SK-N-SH (cell line): ENCODE results near the gene CD36. TPM values are rescaled to one million over a fixed set of nuclear protein-coding genes. Genes with fewer than 3 reads are reported as not detected.

Experiments
- CTCF ChIA-PET: fragments of 300-600, 350-600 bp; formaldehyde crosslinking; extraction: SDS; loops from one replicate; lab custom pipeline; 2021; lab: Yijun Ruan, JAX
- POLR2A ChIA-PET: fragments of 350-600 bp; sonication (Branson Sonifier 250); formaldehyde crosslinking; extraction: SDS; loops from one replicate; lab custom pipeline; 2020; ENCODE audit warnings: antibody characterized with exemption, inconsistent platforms; lab: Yijun Ruan, JAX
- DNase-seq: peaks from one replicate; pipeline ENCODE4 v3.0.0; 2012
- H2AFZ ChIP-seq: fragments of 200-600 bp; sonication (generic); 2 replicates; pipeline ENCODE4 v1.8.1; 2016; ENCODE audit warnings: antibody characterized with exemption, mild to moderate bottlenecking, low read depth
- H3F3A ChIP-seq: fragments of 200-600 bp; sonication (generic); replicated peaks from 2 replicates; pipeline ENCODE3; 2016; ENCODE audit warnings: antibody characterized with exemption, mild to moderate bottlenecking; ENCODE audit not compliant: insufficient read depth
- H3K27ac ChIP-seq, 2 experiments: fragments of 200-500 bp in 1 of 2; fragments of 200-600 bp in 1 of 2; sonication (Bioruptor generic) in 1 of 2; sonication (generic), shearing (Covaris generic) in 1 of 2; 2 replicates each; pipeline versions ENCODE4 v1.5.1 to v1.6.1; 2014 to 2016; ENCODE audit warnings: low read depth in 2 of 2, inconsistent platforms in 1 of 2, low read length in 1 of 2, mild to moderate bottlenecking in 1 of 2, mixed read lengths in 1 of 2
- H3K27me3 ChIP-seq: fragments of 200-600 bp; sonication (generic), shearing (Covaris generic); 2 replicates; pipeline ENCODE4 v1.6.1; 2016; ENCODE audit warnings: mixed run types; ENCODE audit not compliant: insufficient read depth
- H3K36me3 ChIP-seq, 2 experiments: fragments of 200-500 bp in 1 of 2; fragments of 200-600 bp in 1 of 2; sonication (Bioruptor generic) in 1 of 2; sonication (generic) in 1 of 2; replicated peaks in 1 of 2; 2 replicates each; pipeline versions ENCODE3 to v1.5.1; 2014 to 2016; ENCODE audit warnings: low read length in 1 of 2, mild to moderate bottlenecking in 1 of 2; ENCODE audit not compliant: insufficient read depth in 2 of 2, control insufficient read depth in 1 of 2
- H3K4me1 ChIP-seq, 2 experiments: fragments of 200-500 bp in 1 of 2; fragments of 200-600 bp in 1 of 2; sonication (Bioruptor generic) in 1 of 2; sonication (generic), shearing (Covaris generic) in 1 of 2; 2 replicates each; pipeline versions ENCODE4 v1.5.1 to v1.6.1; 2014 to 2016; ENCODE audit warnings: low read depth in 1 of 2, low read length in 1 of 2, mixed run types in 1 of 2; ENCODE audit not compliant: insufficient read depth in 2 of 2, control insufficient read depth in 1 of 2
- H3K4me2 ChIP-seq: fragments of 200-600 bp; sonication (generic), shearing (Covaris generic); 2 replicates; pipeline ENCODE4 v1.6.1; 2017; ENCODE audit warnings: mixed run types
- H3K4me3 ChIP-seq, 2 experiments: fragments of 200-500 bp in 1 of 2; fragments of 200-600 bp in 1 of 2; sonication (Bioruptor generic) in 1 of 2; sonication (generic), shearing (Covaris generic) in 1 of 2; 2 replicates each; pipeline versions ENCODE4 v1.5.1 to v1.8.1; 2014 to 2016; ENCODE audit warnings: low read depth in 2 of 2, inconsistent platforms in 1 of 2, low read length in 1 of 2, mild to moderate bottlenecking in 1 of 2, mixed read lengths in 1 of 2, moderate library complexity in 1 of 2
- H3K79me2 ChIP-seq: fragments of 200-600 bp; sonication (generic); 2 replicates; pipeline ENCODE4 v1.8.1; 2017; ENCODE audit warnings: mild to moderate bottlenecking; ENCODE audit not compliant: insufficient read depth
- H3K9ac ChIP-seq: fragments of 200-600 bp; sonication (generic); 2 replicates; pipeline ENCODE4 v1.6.1; 2017; ENCODE audit warnings: mixed run types
- H3K9me2 ChIP-seq: fragments of 200-600 bp; sonication (generic); 2 replicates; pipeline ENCODE4 v1.6.1; 2017; ENCODE audit warnings: mixed run types
- H3K9me3 ChIP-seq: fragments of 200-600 bp; sonication (generic); 2 replicates; pipeline ENCODE4 v1.6.1; 2017; ENCODE audit warnings: mixed run types, mild to moderate bottlenecking, moderate library complexity
- H4K20me1 ChIP-seq: fragments of 200-600 bp; sonication (generic); 2 replicates; pipeline ENCODE4 v1.6.1; 2017; ENCODE audit warnings: mild to moderate bottlenecking, mixed run types; ENCODE audit not compliant: insufficient read depth
- EZH2phosphoT487 ChIP-seq: fragments of 200-600 bp; sonication (generic); IDR thresholded peaks from 2 replicates; pipeline ENCODE4 v1.6.1; 2017; ENCODE audit warnings: low read depth, mixed run types, mild to moderate bottlenecking, antibody characterized with exemption, moderate library complexity, borderline replicate concordance
- FOSL2 ChIP-seq: IDR thresholded peaks from 2 replicates; pipeline ENCODE4 v1.4.0; 2012; ENCODE audit warnings: low read depth, mild to moderate bottlenecking, moderate library complexity, borderline replicate concordance
- FOXM1 ChIP-seq: IDR thresholded peaks from 2 replicates; pipeline ENCODE4 v1.4.0; 2012; ENCODE audit warnings: low read depth, mild to moderate bottlenecking
- GATA2 ChIP-seq: sonication (generic); formaldehyde crosslinking; IDR thresholded peaks from 2 replicates; pipeline ENCODE4 v1.5.0; 2020; ENCODE audit warnings: mild to moderate bottlenecking, missing genetic modification reagents
- JUND ChIP-seq: IDR thresholded peaks from 2 replicates; pipeline ENCODE4 v1.4.0; 2012
- MEF2A ChIP-seq: IDR thresholded peaks from 2 replicates; pipeline ENCODE4 v1.4.0; 2012; ENCODE audit warnings: low read depth, borderline replicate concordance
- RFX5 ChIP-seq: IDR thresholded peaks from 2 replicates; pipeline ENCODE4 v1.6.1; 2012; ENCODE audit warnings: mild to moderate bottlenecking, improper control_type of control experiment, low read length
- SMC3 ChIP-seq: IDR thresholded peaks from 2 replicates; pipeline ENCODE4 v1.6.1; 2012; ENCODE audit warnings: low read depth, low read length, improper control_type of control experiment
- TAF1 ChIP-seq: IDR thresholded peaks from 2 replicates; pipeline ENCODE4 v1.6.1; 2012; ENCODE audit warnings: low read depth, mild to moderate bottlenecking, low read length, moderate library complexity, borderline replicate concordance
- TCF12 ChIP-seq: IDR thresholded peaks from 2 replicates; pipeline ENCODE4 v1.4.0; 2012
- TEAD4 ChIP-seq: IDR thresholded peaks from 2 replicates; pipeline ENCODE4 v1.4.0; 2012; ENCODE audit warnings: mild to moderate bottlenecking, borderline replicate concordance; ENCODE audit not compliant: insufficient read depth
- YY1 ChIP-seq: IDR thresholded peaks from 2 replicates; pipeline ENCODE4 v1.4.0; 2012; ENCODE audit warnings: low read depth, mild to moderate bottlenecking
- WGBS: methylation state at CpG from one replicate; pipeline ENCODE4 v1.1.6; 2017; ENCODE audit warnings: low lambda C conversion rate; 5-methylcytosine and 5-hydroxymethylcytosine counted together
- polyA plus RNA-seq, 3 experiments: library from polyadenylated mRNA; depleted of rRNA; stranded (reverse); fragments of >200 nt; gene quantifications; 2 replicates each; pipeline ENCODE4 v1.2.3, GENCODE V29; 2012
- TF ChIP-seq, protein P1 (sequence below): IDR thresholded peaks from 2 replicates; pipeline ENCODE4 v1.4.0; 2012; ENCODE audit warnings: low read depth
- TF ChIP-seq, protein P2 (sequence below): IDR thresholded peaks from 2 replicates; pipeline ENCODE4; 2012
- TF ChIP-seq, protein P3 (sequence below): IDR thresholded peaks from 2 replicates; pipeline ENCODE4 v1.6.1; 2012; ENCODE audit warnings: mild to moderate bottlenecking, low read depth, low read length, moderate library complexity
- TF ChIP-seq, protein P4 (sequence below): fragments of 150-350 bp; IDR thresholded peaks from 2 replicates; pipeline ENCODE4 v1.6.1; 2017; ENCODE audit warnings: antibody characterized with exemption, low read length, low read depth, borderline replicate concordance

CD36 gene
- polyA plus RNA-seq, 1 of the 3 experiments (the other 2 are of a cell fraction), result 0.10 TPM

DNA sequence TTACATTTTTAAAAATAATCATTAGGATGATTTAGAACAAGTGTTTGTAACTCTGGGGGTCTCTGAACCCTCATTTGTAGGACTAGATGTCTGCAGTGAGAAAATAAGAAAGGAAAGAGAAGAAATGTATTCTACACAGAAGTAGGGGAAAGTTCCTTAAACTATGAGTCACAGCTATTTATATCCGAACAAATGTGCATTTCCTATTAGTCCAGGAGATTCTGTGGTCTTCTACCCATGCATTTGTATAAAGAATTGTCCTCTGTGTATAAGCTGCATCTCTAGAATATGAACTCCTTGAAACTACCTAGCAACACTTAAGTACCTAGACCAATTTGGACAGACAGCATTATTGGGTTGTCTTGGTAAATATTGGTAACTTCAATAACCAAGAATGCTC, 15.9 kb upstream of the CD36 start:
- Histone ChIP-seq H3K4me2 (peak overlapping the region; percentile 19), H3K9me2 (no peaks in the 10 kb centered on the region), H3K4me3 (no peak overlapping the region; a peak in 1 of 4 replicates), H3K9me3 (no peaks in the 10 kb centered on the region), H2AFZ (peak overlapping the region; percentile 75), H3F3A (peaks cover 5% of the 10 kb centered on the region), H3K79me2 (no peaks in the 10 kb centered on the region), H3K9ac (no peak overlapping the region), H3K4me1 (peaks cover 0 to 6% of the 10 kb centered on the region in 2 experiments; a peak in 1 of 4 replicates), H3K36me3 (no peaks in the 10 kb centered on the region), H3K27ac (peak overlapping the region; percentile 61 to 65; a peak in 3 of 4 replicates), H4K20me1 (no peaks in the 10 kb centered on the region), H3K27me3 (no peaks in the 10 kb centered on the region)
- CTCF ChIA-PET, result interaction anchor here (0.7 kb wide), 1 partner anchor 36 kb away, joined by 3 read pairs; no protein-coding TSS in a partner anchor
- DNase-seq, result no peak
- POLR2A ChIA-PET, result no interaction called here
- TF ChIP-seq, protein P1, sequence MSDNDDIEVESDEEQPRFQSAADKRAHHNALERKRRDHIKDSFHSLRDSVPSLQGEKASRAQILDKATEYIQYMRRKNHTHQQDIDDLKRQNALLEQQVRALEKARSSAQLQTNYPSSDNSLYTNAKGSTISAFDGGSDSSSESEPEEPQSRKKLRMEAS, result no peak
- TF ChIP-seq MEF2A (peak; percentile 93), JUND (peak; percentile 52), FOXM1 (no peak), YY1 (no peak), FOSL2 (peak; percentile 61; the same call in 1 of the 2 replicates)
- WGBS, result 3% methylated on average over 1 of the region's 1 CpG

DNA sequence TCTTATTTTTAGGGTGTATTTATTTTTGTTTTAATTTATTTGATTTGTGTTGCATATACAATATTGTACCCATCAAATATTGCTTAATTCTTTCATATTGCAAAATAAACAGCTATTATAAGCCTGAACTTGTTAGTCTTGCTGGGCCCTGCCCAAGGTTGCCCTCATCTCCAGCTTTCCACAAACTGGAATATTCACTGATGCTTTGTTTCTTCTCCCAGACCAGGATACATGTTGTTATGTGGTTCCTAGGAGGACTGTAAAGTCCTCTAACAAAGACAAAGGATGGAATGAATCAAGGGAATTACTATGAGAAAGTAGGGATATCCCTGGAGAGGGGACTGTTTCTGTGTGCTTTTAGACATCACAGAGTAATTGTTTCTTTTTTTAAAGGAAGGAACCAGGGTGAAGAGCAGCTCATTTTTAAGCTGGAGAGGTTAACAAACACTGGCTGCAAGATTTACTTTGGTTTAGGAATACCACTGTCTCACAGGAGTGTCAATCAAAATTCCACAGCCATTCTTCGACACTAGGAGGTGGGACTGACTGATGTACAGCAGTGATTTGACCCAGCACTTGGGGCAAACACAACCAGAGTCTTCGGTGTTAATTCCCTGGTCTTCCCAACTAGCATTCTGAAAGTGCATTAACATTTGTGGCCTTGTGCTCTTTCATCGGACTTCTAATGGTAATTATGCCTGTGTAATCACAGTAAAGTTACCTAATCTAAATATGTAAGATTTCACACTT, 14.8 kb upstream of the CD36 start:
- no peak overlapping the region for H3K9ac ChIP-seq
- no peak for DNase-seq
- H3K9me3 ChIP-seq, result no peaks in the 10 kb centered on the region
- no peaks in the 10 kb centered on the region for H3K27me3 ChIP-seq
- POLR2A ChIA-PET, result no interaction called here
- no peaks in the 10 kb centered on the region for H3K36me3 ChIP-seq
- H4K20me1 ChIP-seq, result no peaks in the 10 kb centered on the region
- no peak overlapping the region for H3K4me3 ChIP-seq
- H3F3A ChIP-seq, result peaks cover 5% of the 10 kb centered on the region
- 90% methylated on average over 3 of the region's 3 CpGs for WGBS
- no peaks in the 10 kb centered on the region for H3K79me2 ChIP-seq
- no peak overlapping the region; a peak in 1 of 4 replicates for H3K27ac ChIP-seq
- no peaks in the 10 kb centered on the region for H3K9me2 ChIP-seq
- H3K4me2 ChIP-seq, result no peak overlapping the region
- peaks cover 0 to 6% of the 10 kb centered on the region in 2 experiments; a peak in 1 of 4 replicates for H3K4me1 ChIP-seq
- TF ChIP-seq, protein P2, sequence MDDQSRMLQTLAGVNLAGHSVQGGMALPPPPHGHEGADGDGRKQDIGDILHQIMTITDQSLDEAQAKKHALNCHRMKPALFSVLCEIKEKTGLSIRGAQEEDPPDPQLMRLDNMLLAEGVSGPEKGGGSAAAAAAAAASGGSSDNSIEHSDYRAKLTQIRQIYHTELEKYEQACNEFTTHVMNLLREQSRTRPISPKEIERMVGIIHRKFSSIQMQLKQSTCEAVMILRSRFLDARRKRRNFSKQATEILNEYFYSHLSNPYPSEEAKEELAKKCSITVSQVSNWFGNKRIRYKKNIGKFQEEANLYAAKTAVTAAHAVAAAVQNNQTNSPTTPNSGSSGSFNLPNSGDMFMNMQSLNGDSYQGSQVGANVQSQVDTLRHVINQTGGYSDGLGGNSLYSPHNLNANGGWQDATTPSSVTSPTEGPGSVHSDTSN, result peak; percentile 68
- no peak for TF ChIP-seq RFX5
- CTCF ChIA-PET, result no interaction called here
- H2AFZ ChIP-seq, result no peak overlapping the region; the same call in 1 of the 2 replicates

DNA sequence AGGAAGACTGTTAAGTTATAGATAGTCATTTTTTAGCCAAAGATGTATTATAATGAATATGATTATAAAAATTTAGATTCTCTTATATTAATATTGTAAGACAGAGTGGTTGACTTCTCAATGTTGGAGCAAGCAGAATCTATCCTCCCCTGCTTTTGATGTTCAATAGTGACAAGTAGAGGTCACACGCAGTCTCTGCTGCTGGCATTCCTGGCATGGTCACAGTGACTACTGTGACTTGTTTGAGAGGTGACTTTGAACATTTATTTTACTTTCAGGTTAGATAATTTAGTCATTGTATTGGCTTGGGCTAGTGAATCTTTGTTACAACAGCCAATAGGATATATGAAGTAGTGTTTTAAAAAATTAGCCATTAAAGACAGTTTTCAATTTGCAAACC, 13.7 kb upstream of the CD36 start:
- no peaks in the 10 kb centered on the region for H3K27me3 ChIP-seq
- no peak overlapping the region for H2AFZ ChIP-seq
- ChIA-PET CTCF (no interaction called here), POLR2A (no interaction called here)
- 91% methylated on average over 1 of the region's 1 CpG for WGBS
- H3K27ac ChIP-seq, result no peak overlapping the region
- no peaks in the 10 kb centered on the region for H4K20me1 ChIP-seq
- H3K4me1 ChIP-seq, result peaks cover 0 to 6% of the 10 kb centered on the region in 2 experiments; a peak in 1 of 4 replicates
- no peak overlapping the region for H3K9ac ChIP-seq
- no peak overlapping the region for H3K4me3 ChIP-seq
- no peaks in the 10 kb centered on the region for H3K9me3 ChIP-seq
- H3F3A ChIP-seq, result peaks cover 5% of the 10 kb centered on the region
- no peak for DNase-seq
- no peaks in the 10 kb centered on the region for H3K79me2 ChIP-seq
- H3K4me2 ChIP-seq, result no peak overlapping the region
- no peaks in the 10 kb centered on the region for H3K36me3 ChIP-seq
- no peaks in the 10 kb centered on the region for H3K9me2 ChIP-seq
- TF ChIP-seq EZH2phosphoT487 (no peak), TEAD4 (no peak), GATA2 (no peak), SMC3 (no peak), TCF12 (no peak), TAF1 (no peak), MEF2A (no peak)
- TF ChIP-seq, protein P3, sequence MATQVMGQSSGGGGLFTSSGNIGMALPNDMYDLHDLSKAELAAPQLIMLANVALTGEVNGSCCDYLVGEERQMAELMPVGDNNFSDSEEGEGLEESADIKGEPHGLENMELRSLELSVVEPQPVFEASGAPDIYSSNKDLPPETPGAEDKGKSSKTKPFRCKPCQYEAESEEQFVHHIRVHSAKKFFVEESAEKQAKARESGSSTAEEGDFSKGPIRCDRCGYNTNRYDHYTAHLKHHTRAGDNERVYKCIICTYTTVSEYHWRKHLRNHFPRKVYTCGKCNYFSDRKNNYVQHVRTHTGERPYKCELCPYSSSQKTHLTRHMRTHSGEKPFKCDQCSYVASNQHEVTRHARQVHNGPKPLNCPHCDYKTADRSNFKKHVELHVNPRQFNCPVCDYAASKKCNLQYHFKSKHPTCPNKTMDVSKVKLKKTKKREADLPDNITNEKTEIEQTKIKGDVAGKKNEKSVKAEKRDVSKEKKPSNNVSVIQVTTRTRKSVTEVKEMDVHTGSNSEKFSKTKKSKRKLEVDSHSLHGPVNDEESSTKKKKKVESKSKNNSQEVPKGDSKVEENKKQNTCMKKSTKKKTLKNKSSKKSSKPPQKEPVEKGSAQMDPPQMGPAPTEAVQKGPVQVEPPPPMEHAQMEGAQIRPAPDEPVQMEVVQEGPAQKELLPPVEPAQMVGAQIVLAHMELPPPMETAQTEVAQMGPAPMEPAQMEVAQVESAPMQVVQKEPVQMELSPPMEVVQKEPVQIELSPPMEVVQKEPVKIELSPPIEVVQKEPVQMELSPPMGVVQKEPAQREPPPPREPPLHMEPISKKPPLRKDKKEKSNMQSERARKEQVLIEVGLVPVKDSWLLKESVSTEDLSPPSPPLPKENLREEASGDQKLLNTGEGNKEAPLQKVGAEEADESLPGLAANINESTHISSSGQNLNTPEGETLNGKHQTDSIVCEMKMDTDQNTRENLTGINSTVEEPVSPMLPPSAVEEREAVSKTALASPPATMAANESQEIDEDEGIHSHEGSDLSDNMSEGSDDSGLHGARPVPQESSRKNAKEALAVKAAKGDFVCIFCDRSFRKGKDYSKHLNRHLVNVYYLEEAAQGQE, result no peak
- TF ChIP-seq, protein P4, sequence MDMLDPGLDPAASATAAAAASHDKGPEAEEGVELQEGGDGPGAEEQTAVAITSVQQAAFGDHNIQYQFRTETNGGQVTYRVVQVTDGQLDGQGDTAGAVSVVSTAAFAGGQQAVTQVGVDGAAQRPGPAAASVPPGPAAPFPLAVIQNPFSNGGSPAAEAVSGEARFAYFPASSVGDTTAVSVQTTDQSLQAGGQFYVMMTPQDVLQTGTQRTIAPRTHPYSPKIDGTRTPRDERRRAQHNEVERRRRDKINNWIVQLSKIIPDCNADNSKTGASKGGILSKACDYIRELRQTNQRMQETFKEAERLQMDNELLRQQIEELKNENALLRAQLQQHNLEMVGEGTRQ, result no peak
